Omental fat pad (tissue), 4 donors: ENCODE measurements around the gene FOXP1. TPM values are rescaled to one million over a fixed set of nuclear protein-coding genes. Genes with fewer than 3 reads are reported as not detected.

ENCODE experiments used
- ATAC-seq: fragments of 150-250 bp; one replicate; pipeline ENCODE4 v1.9.1; 2016; ENCODE audit warnings: mild to moderate bottlenecking, moderate library complexity; ENCODE audit not compliant: low FRiP score
- DNase-seq: peaks from one replicate; pipeline ENCODE4 v3.0.0-alpha.2; 2019; ENCODE audit warnings: low spot score
- CTCF ChIP-seq, 3 donors: fragments of 450-650 bp; IDR thresholded peaks; one replicate each; pipeline ENCODE4 v1.5.1; 2016 to 2017; ENCODE audit warnings: antibody characterized with exemption in 3 of 3, mild to moderate bottlenecking in 3 of 3, moderate library complexity in 2 of 3
- total RNA-seq, 4 donors: library from RNA; depleted of rRNA; stranded (reverse); fragments of >200 nt; gene quantifications; one replicate each; pipeline ENCODE4 v1.1.0, GENCODE V29; 2016

Gene FOXP1
- total RNA-seq, 4 donors from 2014 or later, result 72.4 to 128 (median 76.7) TPM

GRCh38 chr3:71062952-71063772, 520.4 kb downstream of the FOXP1 start:
- ATAC-seq, result peak; percentile 16
- no peak for DNase-seq
- TF ChIP-seq CTCF (IDR thresholded peaks at IDR 0.05), result no peak

GRCh38 chr3:71062037-71062932, 521.2 kb downstream of the FOXP1 start:
- DNase-seq (no peak), ATAC-seq (no peak)
- no peak for TF ChIP-seq CTCF (IDR thresholded peaks at IDR 0.05)

GRCh38 chr3:71061581-71061980, 521.9 kb downstream of the FOXP1 start:
- ATAC-seq, result no peak
- no peak for DNase-seq
- no peak for TF ChIP-seq CTCF (IDR thresholded peaks at IDR 0.05)

- ATAC-seq (no peak), DNase-seq (no peak)
- no peak for TF ChIP-seq CTCF (IDR thresholded peaks at IDR 0.05)
Observed at GRCh38 chr3:71061037-71061436, 522.5 kb downstream of the FOXP1 start.

- TF ChIP-seq CTCF (IDR thresholded peaks at IDR 0.05), result no peak
- no peak for ATAC-seq
- DNase-seq, result no peak
Observed at GRCh38 chr3:71060536-71060935, 523.0 kb downstream of the FOXP1 start.

- no peak for TF ChIP-seq CTCF (IDR thresholded peaks at IDR 0.05)
- no peak for DNase-seq
- no peak for ATAC-seq
Observed at GRCh38 chr3:71057526-71057894, 526.0 kb downstream of the FOXP1 start.
